Heart right ventricle (tissue), 16 donors: ENCODE measurements around the gene WFIKKN2. TPM values are rescaled to one million over a fixed set of nuclear protein-coding genes. Genes with fewer than 3 reads are reported as not detected.

ENCODE experiments used
- ATAC-seq, 8 donors: fragments of 200-7000 bp; cut with Tn5 transposase; one replicate each; pipeline ENCODE4 v1.9.1; 2020; ENCODE audit warnings: mild to moderate bottlenecking in 8 of 8, moderate library complexity in 8 of 8, moderate number of reproducible peaks in 1 of 8
- DNase-seq, 2 donors: peaks; one replicate each; pipeline ENCODE4 v3.0.0-alpha.2; 2020
- H3K27ac ChIP-seq, 10 donors: fragments of 200-600 bp; sonication (generic) in 2 of 10; one replicate each; pipeline versions ENCODE4 v1.5.0 to v1.8.0; 2020 to 2022; ENCODE audit warnings: mild to moderate bottlenecking in 3 of 10
- H3K27me3 ChIP-seq, 7 donors: fragments of 200-600 bp; one replicate each; pipeline ENCODE4 v1.8.0; 2021 to 2022; ENCODE audit warnings: mild to moderate bottlenecking in 2 of 7
- H3K36me3 ChIP-seq, 9 donors: fragments of 200-600 bp; sonication (generic) in 1 of 9; one replicate each; pipeline versions ENCODE4 v1.5.0 to v1.8.0; 2020 to 2022; ENCODE audit warnings: mild to moderate bottlenecking in 2 of 9
- H3K4me1 ChIP-seq, 9 donors: fragments of 200-600 bp; sonication (generic) in 1 of 9; one replicate each; pipeline versions ENCODE4 v1.5.0 to v1.8.0; 2020 to 2022; ENCODE audit warnings: mild to moderate bottlenecking in 4 of 9
- H3K4me3 ChIP-seq, 10 donors: fragments of 200-600 bp; sonication (generic) in 2 of 10; one replicate each; pipeline versions ENCODE4 v1.5.0 to v1.8.0; 2020 to 2022; ENCODE audit warnings: mild to moderate bottlenecking in 7 of 10, moderate library complexity in 2 of 10
- H3K9me3 ChIP-seq, 11 donors: fragments of 200-600 bp in 10 of 11; sonication (generic) in 2 of 11; one replicate each; pipeline versions ENCODE4 v1.5.0 to v1.8.0; 2013 to 2022; ENCODE audit warnings: mild to moderate bottlenecking in 2 of 11, control low read depth in 1 of 11, moderate library complexity in 1 of 11
- CTCF ChIP-seq, 9 donors: fragments of 200-600 bp; sonication (generic) in 2 of 9; IDR thresholded peaks; one replicate each; pipeline versions ENCODE4 v1.5.0 to v1.8.0; 2021 to 2022; ENCODE audit warnings: antibody characterized with exemption in 9 of 9, mild to moderate bottlenecking in 5 of 9, moderate library complexity in 1 of 9
- WGBS, 2 donors: extraction: QIAGEN DNeasy Blood & Tissue Kit; methylation state at CpG; one replicate each; pipeline ENCODE4 v1.1.7; 2013; ENCODE audit warnings: inconsistent platforms in 1 of 2; 5-methylcytosine and 5-hydroxymethylcytosine counted together
- intact Hi-C, 10 donors: fragments of 100-400 bp; cut with DNase I; formaldehyde crosslinking; loops; one replicate each; pipeline versions ENCODE4 v1.11.1 to v1.14.2; 2022
- polyA plus RNA-seq, 2 donors: library from polyadenylated mRNA; stranded (reverse); fragments of 200-250 nt; gene quantifications; one replicate each; pipeline ENCODE4 v1.2.3, GENCODE V29; 2013
- total RNA-seq, 10 donors: library from RNA; stranded (reverse); fragmentation: NEBNext Ultra II Directional in 3 of 10; extraction: Animal tissue kit (Norgen Biotek cat#: 25700) in 3 of 10; gene quantifications; one replicate each; pipeline versions ENCODE4 v1.2.1 to v1.2.4, GENCODE V29; 2021 to 2023
- donor health status: Arrhythmogenic right ventricular cardiomyopathy.
- donor health status: ischemic (EF 13 %, LVEDD 7.1; RV severe dilation, severe dysfunction).
- donor health status: healthy with polysubstance abuse.
- donor health status: DM: no; HTN: yes; CAD: no.
- donor health status: DM: no; HTN: no; CAD: no.
- donor health status: ischemic (EF 25% LVEDD 6.9; RV normal size, moderate dysfunction).
- donor health status: ischemic (EF 25% LVEDD 5.7; RV mildly dilated, moderate dysfunction).
- donor health status: healthy.
- donor health status: DM: yes; HTN: yes; CAD: no.
- donor health status: Ischemic cardiomyopathy.
- donor health status: ischemic (EF 35%, LVEDD 5.7; RV mildly dilated, moderate dysfunction).
- donor health status: nonischemic (EF 11% LVEDD 7.7; RV severe dilation, severe dysfunction).
- donor health status: DM: yes; HTN: yes; CAD: no.
- donor health status: PGD.
- donor health status: ischemic (EF 29% LVEDD 5.4; RV normal size, mild dysfunction).
- donor health status: nonischemic (EF 23%, LVEDD 6.1; RV moderate dilation, normal function).

WFIKKN2 gene
- total and polyA plus RNA-seq, 12 donors = 0.10 to 1.7 (median 0.49) TPM

DNA sequence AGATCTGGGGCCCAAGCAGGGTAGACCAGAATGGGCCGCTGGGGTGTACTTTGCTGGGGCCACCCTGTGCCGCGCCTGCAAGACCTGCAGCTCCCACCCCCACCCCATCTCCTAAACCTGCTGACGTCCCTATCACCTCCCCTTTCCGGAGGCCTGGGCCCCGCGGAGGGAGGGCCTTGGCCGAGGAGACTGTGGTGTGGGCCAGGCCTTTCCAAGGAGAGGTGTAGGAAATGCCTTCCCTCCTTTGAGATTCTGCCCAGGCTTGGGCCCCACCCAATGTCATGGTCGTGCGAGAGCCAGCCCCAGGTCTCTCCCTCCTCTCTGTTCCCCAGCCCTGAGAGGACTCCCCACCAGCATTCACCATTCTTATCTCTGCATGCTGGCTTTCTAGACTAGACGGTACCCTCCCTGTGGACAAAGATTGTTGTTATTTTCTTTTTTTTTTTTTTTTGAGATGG, 3.9 kb upstream of the WFIKKN2 start:
- DNase-seq = no peak
- peak in 6 of 8 donors; percentile 7 to 64 (median 26) for ATAC-seq
- TF ChIP-seq CTCF (IDR thresholded peaks at IDR 0.05) = no peak
- intact Hi-C loops = no loop called here
- 46 to 51% methylated on average over 11 of the region's 11 CpGs for WGBS, 2 donors
- Histone ChIP-seq H3K4me3 (no peak overlapping the region), H3K27ac (no peak overlapping the region), H3K27me3 (peaks cover 0 to 14% (median 7%) of the 10 kb centered on the region in 7 donors), H3K4me1 (peaks cover 2 to 42% (median 6%) of the 10 kb centered on the region in 9 donors), H3K9me3 (no peaks in the 10 kb centered on the region), H3K36me3 (no peaks in the 10 kb centered on the region)

- intact Hi-C loops = no loop called here
- no peak for TF ChIP-seq CTCF (IDR thresholded peaks at IDR 0.05)
- Histone ChIP-seq H3K27me3 (peaks cover 0 to 14% (median 7%) of the 10 kb centered on the region in 7 donors), H3K27ac (no peak overlapping the region), H3K4me1 (peaks cover 2 to 46% (median 6%) of the 10 kb centered on the region in 9 donors), H3K36me3 (no peaks in the 10 kb centered on the region), H3K9me3 (no peaks in the 10 kb centered on the region), H3K4me3 (no peak overlapping the region)
- DNase-seq = no peak
- WGBS, 2 donors = 92 to 93% methylated on average over 12 of the region's 12 CpGs
- no peak for ATAC-seq
Measured at GRCh38 chr17:50832267-50832863, 3.0 kb upstream of the WFIKKN2 start.

DNA sequence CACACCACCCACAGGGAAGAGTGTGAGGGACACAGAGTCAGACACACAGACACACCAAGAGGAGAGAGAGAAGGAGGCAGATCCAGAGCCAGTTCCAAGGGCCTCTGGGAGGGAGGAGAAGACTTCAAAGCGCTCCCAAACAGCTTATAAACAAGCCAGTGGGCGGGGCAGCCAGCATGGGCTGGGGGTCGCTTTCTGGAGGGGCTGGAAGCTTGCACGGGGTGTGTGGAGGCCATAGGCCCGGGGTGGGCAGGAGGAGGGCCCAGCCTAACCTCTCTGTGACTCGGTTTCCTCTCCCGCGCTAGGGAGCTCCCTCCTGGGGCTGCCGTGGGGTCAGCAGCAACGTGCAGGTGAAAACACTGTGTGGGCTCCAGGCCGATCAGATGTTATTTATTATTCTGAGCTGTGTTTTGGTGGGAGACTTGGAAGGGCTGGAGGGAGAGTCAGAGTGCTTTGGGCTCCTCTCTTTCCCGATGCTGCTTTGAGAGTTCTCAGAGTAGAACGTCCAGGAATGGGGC, 2.5 kb upstream of the WFIKKN2 start:
- peaks cover 0 to 14% (median 7%) of the 10 kb centered on the region in 7 donors for H3K27me3 ChIP-seq
- intact Hi-C loops = no loop called here
- H3K4me1 ChIP-seq = peaks cover 2 to 51% (median 6%) of the 10 kb centered on the region in 9 donors
- no peak overlapping the region for H3K4me3 ChIP-seq
- no peak overlapping the region for H3K27ac ChIP-seq
- H3K36me3 ChIP-seq = no peaks in the 10 kb centered on the region
- DNase-seq (no peak), ATAC-seq (no peak)
- WGBS, 2 donors = 80 to 82% methylated on average over 13 of the region's 13 CpGs
- H3K9me3 ChIP-seq = no peaks in the 10 kb centered on the region
- no peak for TF ChIP-seq CTCF (IDR thresholded peaks at IDR 0.05)

DNA sequence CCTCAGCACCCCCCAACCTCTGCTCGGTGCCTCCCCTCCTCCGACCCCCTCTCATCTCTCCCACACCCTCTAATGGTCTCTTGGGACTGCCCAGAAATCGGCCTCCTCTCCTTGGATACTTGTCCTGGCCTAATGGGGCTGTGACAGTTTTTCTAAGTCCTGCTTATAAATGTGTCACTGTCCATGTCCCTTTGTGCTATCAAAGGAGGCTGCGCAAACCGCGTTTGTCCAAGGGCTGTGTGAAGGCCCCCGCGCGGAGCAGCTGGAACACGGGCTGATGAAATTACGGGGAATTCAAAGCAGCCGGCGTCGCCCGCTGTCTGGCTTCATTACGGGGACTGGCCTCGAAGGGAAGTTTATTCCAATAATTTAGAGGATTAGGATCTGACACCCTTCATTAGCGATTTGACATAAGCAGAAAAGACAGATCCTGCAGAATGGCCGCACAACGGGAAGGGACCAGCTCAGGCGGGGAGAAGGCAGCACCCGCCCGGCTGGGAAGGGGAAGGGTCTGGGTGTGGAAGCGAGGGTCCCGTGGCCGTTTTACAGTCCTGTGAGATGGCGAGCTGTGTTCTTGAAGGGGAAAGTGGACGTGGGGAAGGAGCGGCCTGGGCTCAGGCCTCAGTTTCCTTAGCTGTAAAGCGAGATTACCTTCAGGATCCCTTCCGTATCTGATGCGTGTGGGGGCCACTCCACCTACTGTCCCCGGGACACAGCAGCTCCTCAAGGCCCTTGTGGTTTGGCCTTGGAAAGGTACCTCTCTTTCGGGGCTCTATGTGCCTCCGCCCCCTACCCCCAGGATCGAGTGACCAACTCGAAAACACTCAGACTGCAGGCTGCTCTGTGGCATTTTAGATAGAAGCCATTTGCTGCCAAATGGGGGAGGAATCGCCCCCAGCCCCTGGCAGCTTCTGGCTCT, 1.6 kb upstream of the WFIKKN2 start:
- Histone ChIP-seq H3K36me3 (no peaks in the 10 kb centered on the region), H3K27ac (no peak overlapping the region), H3K4me1 (peaks cover 2 to 45% (median 6%) of the 10 kb centered on the region in 9 donors), H3K4me3 (no peak overlapping the region), H3K27me3 (peaks cover 0 to 14% (median 7%) of the 10 kb centered on the region in 7 donors), H3K9me3 (no peaks in the 10 kb centered on the region)
- TF ChIP-seq CTCF (IDR thresholded peaks at IDR 0.05) = no peak
- ATAC-seq = no peak
- intact Hi-C loops = no loop called here
- DNase-seq = no peak
- 91% methylated on average over 38 of the region's 38 CpGs for WGBS, 2 donors
